Lung (tissue), 12 donors: ENCODE measurements around the gene ZNF385C. TPM values are rescaled to one million over a fixed set of nuclear protein-coding genes. Genes with fewer than 3 reads are reported as not detected.

Experiments
- ATAC-seq: fragments of 200-7000 bp; cut with Tn5 transposase; one replicate; pipeline ENCODE4 v1.9.1; 2020; ENCODE audit warnings: moderate number of reproducible peaks; ENCODE audit not compliant: insufficient read depth, low FRiP score
- DNase-seq, 3 donors: peaks; one replicate each; pipeline ENCODE4 v3.0.0-alpha.2; 2013 to 2017
- H3K27ac ChIP-seq, 2 donors: one replicate each; pipeline ENCODE4 v1.5.1; 2013; ENCODE audit warnings: mild to moderate bottlenecking in 2 of 2, moderate library complexity in 2 of 2, control low read depth in 1 of 2, inconsistent platforms in 1 of 2, low read depth in 1 of 2, low read length in 1 of 2
- H3K27me3 ChIP-seq, 3 donors: one replicate each; pipeline ENCODE4 v1.5.1; 2013; ENCODE audit warnings: low read length in 2 of 3; ENCODE audit not compliant: control insufficient read depth in 3 of 3, insufficient read depth in 3 of 3
- H3K36me3 ChIP-seq, 4 donors: one replicate each; pipeline ENCODE4 v1.5.1; 2013; ENCODE audit warnings: low read length in 4 of 4, mild to moderate bottlenecking in 1 of 4, moderate library complexity in 1 of 4; ENCODE audit not compliant: control insufficient read depth in 4 of 4, insufficient read depth in 4 of 4
- H3K4me1 ChIP-seq, 5 donors: one replicate each; pipeline ENCODE4 v1.5.1; 2013; ENCODE audit warnings: low read length in 5 of 5, mild to moderate bottlenecking in 2 of 5, moderate library complexity in 1 of 5; ENCODE audit not compliant: control insufficient read depth in 5 of 5, insufficient read depth in 5 of 5
- H3K4me3 ChIP-seq: one replicate; pipeline ENCODE4 v1.5.1; 2013; ENCODE audit warnings: mild to moderate bottlenecking, control low read depth, moderate library complexity
- H3K9ac ChIP-seq, 2 donors: one replicate each; pipeline ENCODE4 v1.5.1; 2013; ENCODE audit warnings: low read length in 2 of 2, control low read depth in 1 of 2; ENCODE audit not compliant: insufficient read depth in 1 of 2
- H3K9me3 ChIP-seq, 4 donors: one replicate each; pipeline ENCODE4 v1.5.1; 2013; ENCODE audit warnings: low read length in 3 of 4, mild to moderate bottlenecking in 1 of 4, moderate library complexity in 1 of 4; ENCODE audit not compliant: control insufficient read depth in 4 of 4, insufficient read depth in 3 of 4
- WGBS, 2 donors: extraction: QIAGEN DNeasy Blood & Tissue Kit; methylation state at CpG; one replicate each; pipeline ENCODE4 v1.1.7; 2013; 5-methylcytosine and 5-hydroxymethylcytosine counted together
- polyA plus RNA-seq, 2 donors: library from polyadenylated mRNA; stranded (reverse); fragments of 200-250 nt; gene quantifications; one replicate each; pipeline ENCODE4 v1.2.1, GENCODE V29; 2013
- total RNA-seq, 2 donors: library from RNA; depleted of rRNA in 1 of 2; stranded (reverse); fragments of >200 nt in 1 of 2; gene quantifications; one replicate each; pipeline ENCODE4 v1.2.1, GENCODE V29; 2014 to 2021
- TF ChIP-seq, protein P1 (sequence below): IDR thresholded peaks from 2 replicates; pipeline ENCODE4 v1.5.1; 2012; ENCODE audit warnings: mild to moderate bottlenecking; ENCODE audit errors: control extremely low read depth, extremely low read depth
- donor health status: control.
- donor health status: control.
- donor health status: Bipolar disorder and iron deficiency.
- donor health status: healthy.
- donor health status: DM: yes; HTN: yes; CAD: no.

ZNF385C gene
- total and polyA plus RNA-seq, 4 donors, result 0.14 to 0.57 (median 0.37) TPM

DNA sequence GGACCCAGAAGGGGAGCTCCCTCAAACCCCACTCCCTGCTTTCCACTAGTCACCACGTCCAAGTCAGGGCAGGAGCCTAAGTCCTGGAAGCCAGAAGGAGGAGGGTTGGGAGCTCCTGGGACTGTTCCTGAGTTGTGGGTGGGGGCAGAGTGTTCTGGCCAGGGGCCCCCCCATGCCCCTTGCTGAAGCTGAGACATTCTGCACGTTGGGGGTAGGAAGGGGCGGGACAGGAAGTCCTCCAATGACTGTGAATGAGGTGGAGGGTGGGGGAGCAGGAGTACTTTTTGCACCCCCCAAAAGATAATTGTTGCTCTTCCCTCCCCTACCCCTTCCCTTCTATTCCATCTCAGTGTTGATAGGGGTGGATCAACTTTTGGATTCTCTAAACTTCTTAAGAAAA, 26.5 kb downstream of the ZNF385C start:
- Histone ChIP-seq H3K36me3 (no peaks in the 10 kb centered on the region), H3K9ac (no peak overlapping the region), H3K27ac (no peak overlapping the region), H3K4me1 (peaks cover 0 to 4% (median 0%) of the 10 kb centered on the region in 5 donors), H3K9me3 (no peaks in the 10 kb centered on the region), H3K4me3 (no peak overlapping the region), H3K27me3 (peaks cover 0 to 15% (median 9%) of the 10 kb centered on the region in 3 donors)
- DNase-seq (no peak), ATAC-seq (no peak)
- WGBS, 2 donors, result 13 to 27% methylated on average over 3 of the region's 3 CpGs
- TF ChIP-seq, protein P1, sequence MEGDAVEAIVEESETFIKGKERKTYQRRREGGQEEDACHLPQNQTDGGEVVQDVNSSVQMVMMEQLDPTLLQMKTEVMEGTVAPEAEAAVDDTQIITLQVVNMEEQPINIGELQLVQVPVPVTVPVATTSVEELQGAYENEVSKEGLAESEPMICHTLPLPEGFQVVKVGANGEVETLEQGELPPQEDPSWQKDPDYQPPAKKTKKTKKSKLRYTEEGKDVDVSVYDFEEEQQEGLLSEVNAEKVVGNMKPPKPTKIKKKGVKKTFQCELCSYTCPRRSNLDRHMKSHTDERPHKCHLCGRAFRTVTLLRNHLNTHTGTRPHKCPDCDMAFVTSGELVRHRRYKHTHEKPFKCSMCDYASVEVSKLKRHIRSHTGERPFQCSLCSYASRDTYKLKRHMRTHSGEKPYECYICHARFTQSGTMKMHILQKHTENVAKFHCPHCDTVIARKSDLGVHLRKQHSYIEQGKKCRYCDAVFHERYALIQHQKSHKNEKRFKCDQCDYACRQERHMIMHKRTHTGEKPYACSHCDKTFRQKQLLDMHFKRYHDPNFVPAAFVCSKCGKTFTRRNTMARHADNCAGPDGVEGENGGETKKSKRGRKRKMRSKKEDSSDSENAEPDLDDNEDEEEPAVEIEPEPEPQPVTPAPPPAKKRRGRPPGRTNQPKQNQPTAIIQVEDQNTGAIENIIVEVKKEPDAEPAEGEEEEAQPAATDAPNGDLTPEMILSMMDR, result no peak

DNA sequence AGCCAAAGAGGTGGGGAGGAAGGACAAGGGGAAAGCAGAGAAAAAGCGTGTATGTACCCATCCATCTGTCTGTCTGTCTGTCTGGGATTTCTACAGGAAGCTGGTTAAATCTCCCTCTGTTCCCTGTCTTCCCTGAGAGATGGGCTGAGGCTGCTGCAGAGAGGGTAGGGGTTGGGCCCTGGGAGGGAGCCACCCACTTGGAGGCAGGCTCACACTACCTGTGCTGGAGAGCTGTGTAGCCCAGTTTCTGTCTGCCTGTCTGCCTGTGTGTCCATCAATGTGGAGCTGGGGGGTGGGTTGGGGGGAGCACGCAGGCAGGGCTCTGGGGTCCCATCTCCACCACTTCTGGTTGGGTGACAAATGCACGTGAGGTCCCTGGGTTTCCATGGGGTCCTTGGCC, 29.3 kb downstream of the ZNF385C start:
- no peak overlapping the region for H3K9ac ChIP-seq
- peaks cover 0 to 13% (median 9%) of the 10 kb centered on the region in 3 donors for H3K27me3 ChIP-seq
- ATAC-seq, result no peak
- DNase-seq, result no peak
- H3K9me3 ChIP-seq, result no peaks in the 10 kb centered on the region
- peaks cover 0 to 4% (median 0%) of the 10 kb centered on the region in 5 donors for H3K4me1 ChIP-seq
- WGBS, 2 donors, result 77 to 85% methylated on average over 3 of the region's 3 CpGs
- H3K36me3 ChIP-seq, result no peaks in the 10 kb centered on the region
- no peak overlapping the region for H3K4me3 ChIP-seq
- no peak overlapping the region for H3K27ac ChIP-seq
- TF ChIP-seq, protein P1, result no peak

DNA sequence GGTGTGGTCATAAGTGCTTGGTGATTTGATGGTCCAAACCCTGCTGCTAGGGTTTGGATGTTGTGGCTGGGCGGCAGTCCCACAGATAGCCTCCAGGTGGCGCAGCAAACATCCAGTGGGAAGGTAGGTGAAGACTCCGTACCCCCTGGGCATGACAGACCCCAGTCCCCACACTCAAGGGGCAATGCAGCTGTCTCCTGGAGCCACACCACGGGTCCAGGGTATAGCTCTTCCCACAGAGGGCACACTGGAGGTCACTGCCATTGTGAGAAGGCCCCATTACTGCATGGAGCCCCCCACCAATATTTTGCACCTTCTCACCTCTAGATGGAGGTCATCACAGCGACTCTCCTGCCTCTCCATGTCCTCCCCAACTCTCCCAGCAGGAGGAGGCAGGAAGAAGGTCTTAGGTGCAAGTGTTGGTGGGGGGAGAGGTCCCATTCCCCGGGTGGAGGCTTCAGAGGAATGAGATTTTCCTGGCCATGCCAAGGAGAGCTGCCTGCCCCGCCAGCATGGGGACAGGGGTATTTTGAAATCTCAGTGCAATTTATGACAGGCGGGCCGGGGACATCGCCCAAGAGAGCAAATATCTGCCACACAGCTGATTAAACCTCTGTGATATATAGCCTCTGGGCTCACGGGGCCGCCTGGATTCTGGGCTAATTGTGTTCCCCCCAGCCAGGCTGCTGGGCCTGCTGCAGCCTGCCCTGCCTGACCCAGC, 30.7 kb downstream of the ZNF385C start:
- Histone ChIP-seq H3K4me3 (no peak overlapping the region), H3K27ac (no peak overlapping the region), H3K4me1 (peaks cover 0 to 4% (median 3%) of the 10 kb centered on the region in 5 donors), H3K9ac (no peak overlapping the region), H3K36me3 (no peaks in the 10 kb centered on the region), H3K27me3 (peaks cover 0 to 6% (median 4%) of the 10 kb centered on the region in 3 donors), H3K9me3 (no peaks in the 10 kb centered on the region)
- DNase-seq (peak; percentile 40 to 58 (median 46)), ATAC-seq (no peak)
- 37 to 45% methylated on average over 12 of the region's 12 CpGs for whole genome bisulfite sequencing, 2 donors
- TF ChIP-seq, protein P1, result peak; percentile 70
